ENCODE data around the gene MOXD1.

- TF ChIP-seq POLR2A (IDR thresholded peaks at IDR 0.05) (no peak), EP300 (IDR thresholded peaks at IDR 0.05) (no peak)
- TF ChIP-seq, protein P1, sequence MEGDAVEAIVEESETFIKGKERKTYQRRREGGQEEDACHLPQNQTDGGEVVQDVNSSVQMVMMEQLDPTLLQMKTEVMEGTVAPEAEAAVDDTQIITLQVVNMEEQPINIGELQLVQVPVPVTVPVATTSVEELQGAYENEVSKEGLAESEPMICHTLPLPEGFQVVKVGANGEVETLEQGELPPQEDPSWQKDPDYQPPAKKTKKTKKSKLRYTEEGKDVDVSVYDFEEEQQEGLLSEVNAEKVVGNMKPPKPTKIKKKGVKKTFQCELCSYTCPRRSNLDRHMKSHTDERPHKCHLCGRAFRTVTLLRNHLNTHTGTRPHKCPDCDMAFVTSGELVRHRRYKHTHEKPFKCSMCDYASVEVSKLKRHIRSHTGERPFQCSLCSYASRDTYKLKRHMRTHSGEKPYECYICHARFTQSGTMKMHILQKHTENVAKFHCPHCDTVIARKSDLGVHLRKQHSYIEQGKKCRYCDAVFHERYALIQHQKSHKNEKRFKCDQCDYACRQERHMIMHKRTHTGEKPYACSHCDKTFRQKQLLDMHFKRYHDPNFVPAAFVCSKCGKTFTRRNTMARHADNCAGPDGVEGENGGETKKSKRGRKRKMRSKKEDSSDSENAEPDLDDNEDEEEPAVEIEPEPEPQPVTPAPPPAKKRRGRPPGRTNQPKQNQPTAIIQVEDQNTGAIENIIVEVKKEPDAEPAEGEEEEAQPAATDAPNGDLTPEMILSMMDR (IDR thresholded peaks at IDR 0.05): no peak
These were observed 41.4 kb downstream of the MOXD1 start for GRCh38 chr6:132359886-132360285.

All from tibial nerve (tissue), 4 donors.